Heart right ventricle (tissue), 16 donors: ENCODE data around the gene WAC. TPM values are rescaled to one million over a fixed set of nuclear protein-coding genes. Genes with fewer than 3 reads are reported as not detected.
A peak's percentile ranks its signal among the peaks of the same experiment; 100 is the strongest.
"Not testable (repeated sequence)": the region's sequence is repeated elsewhere in the genome, so short reads cannot be mapped to it uniquely, and the experiment has no call there.

Experiments
- ATAC-seq, 8 donors: fragments of 200-7000 bp; cut with Tn5 transposase; one replicate each; pipeline ENCODE4 v1.9.1; 2020; ENCODE audit warnings: mild to moderate bottlenecking in 8 of 8, moderate library complexity in 8 of 8, moderate number of reproducible peaks in 1 of 8
- DNase-seq, 2 donors: peaks; one replicate each; pipeline ENCODE4 v3.0.0-alpha.2; 2020
- H3K27ac ChIP-seq, 10 donors: fragments of 200-600 bp; sonication (generic) in 2 of 10; one replicate each; pipeline versions ENCODE4 v1.5.0 to v1.8.0; 2020 to 2022; ENCODE audit warnings: mild to moderate bottlenecking in 3 of 10
- H3K27me3 ChIP-seq, 7 donors: fragments of 200-600 bp; one replicate each; pipeline ENCODE4 v1.8.0; 2021 to 2022; ENCODE audit warnings: mild to moderate bottlenecking in 2 of 7
- H3K36me3 ChIP-seq, 9 donors: fragments of 200-600 bp; sonication (generic) in 1 of 9; one replicate each; pipeline versions ENCODE4 v1.5.0 to v1.8.0; 2020 to 2022; ENCODE audit warnings: mild to moderate bottlenecking in 2 of 9
- H3K4me1 ChIP-seq, 9 donors: fragments of 200-600 bp; sonication (generic) in 1 of 9; one replicate each; pipeline versions ENCODE4 v1.5.0 to v1.8.0; 2020 to 2022; ENCODE audit warnings: mild to moderate bottlenecking in 4 of 9
- H3K4me3 ChIP-seq, 10 donors: fragments of 200-600 bp; sonication (generic) in 2 of 10; one replicate each; pipeline versions ENCODE4 v1.5.0 to v1.8.0; 2020 to 2022; ENCODE audit warnings: mild to moderate bottlenecking in 7 of 10, moderate library complexity in 2 of 10
- H3K9me3 ChIP-seq, 11 donors: fragments of 200-600 bp in 10 of 11; sonication (generic) in 2 of 11; one replicate each; pipeline versions ENCODE4 v1.5.0 to v1.8.0; 2013 to 2022; ENCODE audit warnings: mild to moderate bottlenecking in 2 of 11, control low read depth in 1 of 11, moderate library complexity in 1 of 11
- WGBS, 2 donors: extraction: QIAGEN DNeasy Blood & Tissue Kit; methylation state at CpG; one replicate each; pipeline ENCODE4 v1.1.7; 2013; ENCODE audit warnings: inconsistent platforms in 1 of 2; 5-methylcytosine and 5-hydroxymethylcytosine counted together
- intact Hi-C, 10 donors: fragments of 100-400 bp; cut with DNase I; formaldehyde crosslinking; loops; one replicate each; pipeline versions ENCODE4 v1.11.1 to v1.14.2; 2022
- polyA plus RNA-seq, 2 donors: library from polyadenylated mRNA; stranded (reverse); fragments of 200-250 nt; gene quantifications; one replicate each; pipeline ENCODE4 v1.2.3, GENCODE V29; 2013
- total RNA-seq, 10 donors: library from RNA; stranded (reverse); fragmentation: NEBNext Ultra II Directional in 3 of 10; extraction: Animal tissue kit (Norgen Biotek cat#: 25700) in 3 of 10; gene quantifications; one replicate each; pipeline versions ENCODE4 v1.2.1 to v1.2.4, GENCODE V29; 2021 to 2023
- TF ChIP-seq, protein P1 (sequence below), 9 donors: fragments of 200-600 bp; sonication (generic) in 2 of 9; IDR thresholded peaks; one replicate each; pipeline versions ENCODE4 v1.5.0 to v1.8.0; 2021 to 2022; ENCODE audit warnings: antibody characterized with exemption in 9 of 9, mild to moderate bottlenecking in 5 of 9, moderate library complexity in 1 of 9
- donor health status: Arrhythmogenic right ventricular cardiomyopathy.
- donor health status: ischemic (EF 13 %, LVEDD 7.1; RV severe dilation, severe dysfunction).
- donor health status: healthy with polysubstance abuse.
- donor health status: DM: no; HTN: yes; CAD: no.
- donor health status: DM: no; HTN: no; CAD: no.
- donor health status: ischemic (EF 25% LVEDD 6.9; RV normal size, moderate dysfunction).
- donor health status: ischemic (EF 25% LVEDD 5.7; RV mildly dilated, moderate dysfunction).
- donor health status: healthy.
- donor health status: DM: yes; HTN: yes; CAD: no.
- donor health status: Ischemic cardiomyopathy.
- donor health status: ischemic (EF 35%, LVEDD 5.7; RV mildly dilated, moderate dysfunction).
- donor health status: nonischemic (EF 11% LVEDD 7.7; RV severe dilation, severe dysfunction).
- donor health status: DM: yes; HTN: yes; CAD: no.
- donor health status: PGD.
- donor health status: ischemic (EF 29% LVEDD 5.4; RV normal size, mild dysfunction).
- donor health status: nonischemic (EF 23%, LVEDD 6.1; RV moderate dilation, normal function).

The WAC gene
- total and polyA plus RNA-seq, 12 donors = 17.4 to 134 (median 93.9) TPM

- Histone ChIP-seq H3K4me1 (peaks cover 0 to 78% (median 50%) of the 10 kb centered on the region in 9 donors), H3K36me3 (peaks cover 0 to 72% (median 0%) of the 10 kb centered on the region in 9 donors), H3K4me3 (no peak overlapping the region), H3K9me3 (no peaks in the 10 kb centered on the region), H3K27me3 (no peaks in the 10 kb centered on the region), H3K27ac (no peak overlapping the region)
- ATAC-seq = no peak
- intact Hi-C loops = no loop called here
- DNase-seq = no peak
- TF ChIP-seq, protein P1, sequence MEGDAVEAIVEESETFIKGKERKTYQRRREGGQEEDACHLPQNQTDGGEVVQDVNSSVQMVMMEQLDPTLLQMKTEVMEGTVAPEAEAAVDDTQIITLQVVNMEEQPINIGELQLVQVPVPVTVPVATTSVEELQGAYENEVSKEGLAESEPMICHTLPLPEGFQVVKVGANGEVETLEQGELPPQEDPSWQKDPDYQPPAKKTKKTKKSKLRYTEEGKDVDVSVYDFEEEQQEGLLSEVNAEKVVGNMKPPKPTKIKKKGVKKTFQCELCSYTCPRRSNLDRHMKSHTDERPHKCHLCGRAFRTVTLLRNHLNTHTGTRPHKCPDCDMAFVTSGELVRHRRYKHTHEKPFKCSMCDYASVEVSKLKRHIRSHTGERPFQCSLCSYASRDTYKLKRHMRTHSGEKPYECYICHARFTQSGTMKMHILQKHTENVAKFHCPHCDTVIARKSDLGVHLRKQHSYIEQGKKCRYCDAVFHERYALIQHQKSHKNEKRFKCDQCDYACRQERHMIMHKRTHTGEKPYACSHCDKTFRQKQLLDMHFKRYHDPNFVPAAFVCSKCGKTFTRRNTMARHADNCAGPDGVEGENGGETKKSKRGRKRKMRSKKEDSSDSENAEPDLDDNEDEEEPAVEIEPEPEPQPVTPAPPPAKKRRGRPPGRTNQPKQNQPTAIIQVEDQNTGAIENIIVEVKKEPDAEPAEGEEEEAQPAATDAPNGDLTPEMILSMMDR (IDR thresholded peaks at IDR 0.05) = no peak
- 83 to 96% methylated on average over 4 of the region's 4 CpGs for WGBS, 2 donors
These were observed 68.1 kb downstream of the WAC start for GRCh38 chr10:28601012-28601411.

DNA sequence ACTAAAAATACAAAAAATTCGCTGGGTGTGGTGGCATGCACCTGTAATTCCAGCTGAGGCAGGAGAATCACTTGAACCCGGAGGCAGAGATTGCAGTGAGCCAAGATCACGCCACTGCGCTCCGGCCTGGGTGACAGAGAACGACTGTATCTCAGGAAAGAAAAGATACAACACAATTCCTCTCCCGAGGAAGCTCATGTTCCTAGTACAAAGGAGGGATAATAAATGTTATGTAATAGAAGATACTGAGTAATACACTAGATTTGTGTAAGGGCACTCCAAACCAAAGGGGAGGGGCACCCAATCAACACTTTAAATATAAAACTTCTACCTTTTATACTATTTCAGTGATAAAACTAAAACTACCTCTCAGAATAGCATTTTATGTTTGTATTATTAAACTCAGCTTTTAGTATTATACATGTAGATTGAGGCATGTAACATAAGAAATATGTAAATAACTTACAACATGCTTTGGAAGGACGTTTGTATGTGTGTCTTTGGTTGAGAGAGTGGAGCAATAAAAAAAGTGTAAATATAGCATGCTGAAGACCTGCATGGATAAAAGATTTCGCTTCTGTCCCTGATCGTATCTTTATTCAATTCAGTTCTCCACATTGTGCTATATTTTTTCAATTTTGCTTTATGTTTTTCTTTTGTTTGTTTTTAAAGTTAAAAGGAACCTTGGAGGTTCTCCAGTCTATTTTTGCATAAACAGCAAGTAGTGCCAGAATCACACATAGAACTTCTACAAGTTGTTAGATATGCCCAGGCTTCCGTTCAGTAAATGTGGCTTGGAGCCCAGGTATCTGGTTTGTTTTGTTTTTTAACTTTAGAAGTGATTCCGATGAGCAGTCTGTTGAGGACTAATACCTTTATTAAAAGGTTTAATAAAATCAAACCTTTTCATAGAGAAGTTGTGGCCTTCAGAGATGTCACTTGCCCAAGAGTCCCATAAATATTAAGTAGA, 71.9 kb downstream of the WAC start:
- intact Hi-C loops = loop anchor here in 1 of 10 donors (5.0 kb wide), 1 partner anchor 68 kb away; no protein-coding TSS in a partner anchor
- H3K27ac ChIP-seq = peak overlapping the region in 3 of 10 donors; percentile 4 to 54 (median 30)

GRCh38 chr10:28606568-28606967, 73.7 kb downstream of the WAC start:
- Histone ChIP-seq H3K4me3 (no peak overlapping the region), H3K36me3 (peaks cover 0 to 72% (median 28%) of the 10 kb centered on the region in 9 donors), H3K9me3 (no peaks in the 10 kb centered on the region), H3K27ac (no peak overlapping the region), H3K4me1 (peaks cover 0 to 54% (median 40%) of the 10 kb centered on the region in 9 donors), H3K27me3 (no peaks in the 10 kb centered on the region)
- ATAC-seq (no peak), DNase-seq (no peak)
- intact Hi-C loops = loop anchor here in 1 of 10 donors (5.0 kb wide), 1 partner anchor 69 kb away; no protein-coding TSS in a partner anchor
- TF ChIP-seq, protein P1 (IDR thresholded peaks at IDR 0.05) = no peak
- 84 to 86% methylated on average over 2 of the region's 2 CpGs for WGBS, 2 donors

More for the DNA sequence above, 71.9 kb downstream of the WAC start:
- DNase-seq (no peak), ATAC-seq (peak in 7 of 8 donors; percentile 30 to 62 (median 44))
- Histone ChIP-seq H3K36me3 (peaks cover 0 to 61% (median 13%) of the 10 kb centered on the region in 9 donors), H3K9me3 (no peaks in the 10 kb centered on the region), H3K27me3 (no peaks in the 10 kb centered on the region), H3K4me3 (no peak overlapping the region), H3K4me1 (peaks cover 0 to 70% (median 43%) of the 10 kb centered on the region in 9 donors)
- WGBS, 2 donors = 40 to 53% methylated on average over 12 of the region's 12 CpGs
- TF ChIP-seq, protein P1 (IDR thresholded peaks at IDR 0.05) = no peak

GRCh38 chr10:28609636-28610035, 76.7 kb downstream of the WAC start:
- Histone ChIP-seq H3K36me3 (peaks cover 0 to 81% (median 50%) of the 10 kb centered on the region in 9 donors), H3K4me1 (peaks cover 0 to 38% (median 23%) of the 10 kb centered on the region in 9 donors)
- not testable (repeated sequence) for H3K4me3 ChIP-seq, DNase-seq, H3K9me3 ChIP-seq, ATAC-seq, H3K27me3 ChIP-seq, H3K27ac ChIP-seq
- intact Hi-C loops = loop anchor here in 1 of 10 donors (5.0 kb wide), 1 partner anchor 72 kb away; no protein-coding TSS in a partner anchor
- WGBS, 2 donors = 67 to 88% methylated on average over 3 of the region's 3 CpGs
